Measurements from ENCODE around the gene CEP162.
A peak's percentile ranks its signal among the peaks of the same experiment; 100 is the strongest.
"Not testable (repeated sequence)": the region's sequence is repeated elsewhere in the genome, so short reads cannot be mapped to it uniquely, and the experiment has no call there.

CEP162 gene

DNA sequence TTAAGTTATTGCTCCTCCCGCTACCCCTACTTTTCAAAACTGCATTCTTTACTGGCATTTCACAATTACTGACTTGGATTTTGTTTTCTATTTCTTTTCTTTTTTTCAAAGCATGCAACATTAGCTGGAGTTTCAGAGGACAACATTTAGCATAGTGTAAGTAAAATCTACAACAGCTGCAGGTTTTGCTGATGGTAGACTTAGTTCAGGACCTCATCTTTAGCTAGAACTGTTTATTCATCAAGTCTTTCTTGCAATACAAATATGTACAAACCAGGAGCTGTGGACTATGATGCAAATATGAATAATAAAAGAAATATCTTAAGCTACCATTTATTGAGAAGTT, 728 bp upstream of the CEP162 start:
- no peak for DNase-seq

DNA sequence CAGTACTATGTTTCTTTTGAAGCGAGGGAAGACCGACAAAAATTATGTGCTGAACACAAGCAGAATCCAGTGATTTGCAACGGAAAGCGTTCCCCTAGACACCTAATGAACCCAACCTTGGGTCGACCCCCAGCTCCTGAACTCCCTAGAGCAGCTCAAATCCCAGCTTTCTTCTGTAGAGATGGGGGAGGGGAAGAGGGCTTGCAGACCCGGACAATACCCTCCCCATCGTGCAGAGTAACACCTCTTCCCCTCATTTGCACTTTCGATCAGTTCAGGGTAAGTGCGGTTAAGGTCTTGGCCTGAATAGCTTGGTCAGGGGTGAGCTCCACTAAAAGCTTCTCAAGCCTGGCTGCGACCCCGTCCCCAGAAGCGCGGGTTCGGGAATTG, 404 bp downstream of the CEP162 start:
- DNase-seq, result no peak

DNA sequence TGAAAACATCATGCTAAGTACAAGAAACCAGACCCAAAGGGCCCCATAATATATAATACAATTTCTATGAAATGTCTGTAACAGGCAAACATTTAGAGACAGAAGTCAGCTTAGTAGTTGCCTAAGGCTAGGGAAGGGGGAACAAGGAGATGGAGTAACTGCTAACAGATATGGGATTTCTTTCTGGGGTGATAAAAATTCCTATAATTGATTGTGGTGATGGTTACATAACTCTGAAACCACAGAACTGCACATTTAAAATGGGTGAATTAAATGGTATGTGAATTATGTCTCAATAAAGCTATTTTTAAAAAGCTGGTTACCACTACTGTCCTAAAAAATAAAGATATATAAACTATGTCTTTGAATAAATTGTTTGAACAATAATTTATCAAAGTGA, 3.2 kb downstream of the CEP162 start:
- no peak for DNase-seq

DNA sequence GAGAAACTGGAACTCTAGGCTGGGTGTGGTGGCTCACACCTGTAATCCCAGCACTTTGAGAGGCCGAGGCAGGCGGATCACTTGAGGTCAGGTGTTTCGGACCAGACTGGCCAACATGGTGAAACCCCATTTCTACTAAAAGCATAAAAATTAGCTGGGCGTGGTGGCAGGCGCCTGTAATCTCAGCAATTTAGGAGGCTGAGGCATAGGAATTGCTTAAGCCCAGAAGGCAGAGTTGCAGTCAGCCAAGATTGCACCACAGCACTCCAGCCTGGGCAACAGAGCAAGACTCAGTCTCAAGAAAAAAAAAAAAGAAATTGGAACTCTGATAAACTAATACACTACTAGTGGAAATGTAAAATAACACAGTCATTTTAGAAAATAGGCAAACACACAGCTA, 3.8 kb downstream of the CEP162 start:
- DNase-seq, result not testable (repeated sequence)

DNA sequence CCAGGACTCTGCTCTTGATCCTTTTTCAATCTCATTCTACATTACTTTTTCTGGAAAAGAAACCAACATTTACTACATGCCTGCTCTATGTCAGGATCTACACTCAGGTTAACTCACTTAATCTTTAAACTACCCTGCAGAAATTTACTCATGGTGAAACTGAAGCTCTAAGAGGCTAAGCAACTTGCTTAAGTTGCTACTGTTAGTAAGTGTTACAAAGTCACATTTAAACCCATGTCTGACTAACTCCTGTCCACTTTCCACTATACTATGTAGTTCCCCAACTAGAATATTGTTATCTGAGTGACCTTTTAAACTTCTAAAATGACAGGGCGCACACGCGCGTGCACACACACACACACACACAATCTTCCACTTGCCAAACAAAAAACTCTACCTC, 5.0 kb downstream of the CEP162 start:
- DNase-seq, result no peak

DNA sequence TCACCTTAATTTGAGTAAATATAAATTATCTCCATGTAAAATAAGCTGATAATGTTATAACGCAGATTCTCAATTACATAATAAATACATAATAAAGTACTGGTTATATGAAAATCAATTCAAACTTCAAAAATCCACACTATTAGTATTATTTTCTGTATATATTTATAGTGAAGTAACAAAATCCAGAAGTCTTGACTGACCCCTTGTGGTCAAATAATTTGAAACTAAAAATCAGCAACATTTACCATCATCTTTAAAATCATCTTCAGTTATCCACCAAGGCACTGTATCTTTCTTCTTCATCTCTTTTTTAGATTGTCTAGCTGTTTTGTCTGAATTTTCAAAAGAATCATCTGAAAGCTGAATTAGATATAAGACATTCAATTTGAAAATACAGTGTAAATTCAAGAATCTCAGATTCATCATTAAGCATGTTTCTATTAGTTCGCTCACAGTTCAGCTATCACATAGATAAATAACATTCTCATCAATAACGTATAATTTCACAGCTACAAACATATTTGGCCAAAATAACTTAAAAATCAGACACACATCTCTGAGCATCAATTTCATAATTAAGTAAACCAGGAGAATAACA, 6.5 kb downstream of the CEP162 start:
- DNase-seq, result no peak

DNA sequence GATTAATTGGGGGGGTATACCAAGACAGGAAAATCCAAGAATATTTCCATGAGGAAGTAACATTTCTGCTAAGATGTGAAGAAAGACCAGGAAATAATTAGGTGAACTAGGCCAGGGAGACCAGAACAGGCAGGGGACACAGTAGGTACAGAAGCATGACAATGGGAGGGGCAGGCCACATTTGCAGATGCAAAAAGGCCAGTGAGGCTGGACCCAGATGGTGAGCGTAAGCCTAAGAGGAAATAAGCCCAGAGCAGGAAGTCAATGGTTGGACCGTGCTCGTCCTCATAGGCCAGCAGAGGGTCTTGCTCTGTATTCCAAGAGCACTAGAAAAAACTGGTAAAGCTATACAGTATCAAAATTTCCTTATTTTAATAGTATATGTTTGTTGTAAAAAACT, 9.4 kb downstream of the CEP162 start:
- DNase-seq, result no peak

DNA sequence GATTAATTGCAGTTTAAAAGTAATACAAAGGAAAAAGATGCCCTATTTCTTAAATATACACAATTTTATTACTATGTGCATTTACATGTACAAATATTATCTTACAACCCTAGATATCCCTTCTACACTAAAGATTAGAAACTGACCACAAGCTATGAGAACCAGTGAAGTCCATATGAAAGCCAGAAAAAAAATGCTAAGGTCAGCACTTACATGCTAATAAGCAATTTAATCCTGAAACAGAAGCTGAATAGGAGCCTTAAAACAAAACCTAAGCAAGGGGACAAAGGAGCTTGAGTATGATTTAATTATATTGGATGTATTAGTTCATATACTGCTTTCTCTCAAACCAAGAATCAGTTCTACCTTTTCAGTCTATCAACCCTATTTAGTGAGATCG, 14.2 kb downstream of the CEP162 start:
- DNase-seq, result no peak

DNA sequence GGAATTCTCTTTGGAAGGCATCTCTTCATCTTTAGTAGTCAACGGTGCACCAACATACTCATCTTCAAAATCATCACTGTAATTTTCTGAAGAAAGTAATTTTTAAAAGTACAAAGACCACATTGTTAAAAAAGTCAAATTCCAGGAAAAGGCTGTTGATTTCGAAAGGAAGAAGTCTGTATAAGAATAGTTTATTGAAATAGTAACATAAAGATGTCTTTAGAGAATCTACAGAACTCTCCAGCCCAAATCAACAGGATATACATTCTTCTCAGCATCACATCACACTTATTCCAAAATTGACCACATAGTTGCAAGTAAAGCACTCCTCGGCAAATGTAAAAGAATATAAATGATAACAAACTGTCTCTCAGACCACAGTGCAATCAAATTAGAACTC, 23.4 kb downstream of the CEP162 start:
- DNase-seq, result no peak

DNA sequence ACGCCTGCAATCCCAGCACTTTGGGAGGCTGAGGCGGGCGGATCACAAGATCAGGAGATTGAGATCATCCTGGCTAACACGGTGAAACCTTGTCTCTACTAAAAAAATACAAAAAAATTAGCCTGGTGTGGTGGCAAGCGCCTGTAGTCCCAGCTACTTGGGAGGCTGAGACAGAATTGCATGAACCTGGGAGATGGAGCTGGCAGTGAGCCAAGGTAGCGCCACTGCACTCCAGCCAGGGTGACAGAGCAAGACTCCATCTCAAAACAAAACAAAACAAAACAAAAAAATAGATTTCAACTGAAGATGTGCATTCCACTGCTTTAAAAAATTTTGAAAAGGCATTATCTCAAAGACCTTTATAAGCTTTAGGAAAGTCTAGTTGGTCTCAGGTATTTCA, 27.5 kb downstream of the CEP162 start:
- DNase-seq, result not testable (repeated sequence)

DNA sequence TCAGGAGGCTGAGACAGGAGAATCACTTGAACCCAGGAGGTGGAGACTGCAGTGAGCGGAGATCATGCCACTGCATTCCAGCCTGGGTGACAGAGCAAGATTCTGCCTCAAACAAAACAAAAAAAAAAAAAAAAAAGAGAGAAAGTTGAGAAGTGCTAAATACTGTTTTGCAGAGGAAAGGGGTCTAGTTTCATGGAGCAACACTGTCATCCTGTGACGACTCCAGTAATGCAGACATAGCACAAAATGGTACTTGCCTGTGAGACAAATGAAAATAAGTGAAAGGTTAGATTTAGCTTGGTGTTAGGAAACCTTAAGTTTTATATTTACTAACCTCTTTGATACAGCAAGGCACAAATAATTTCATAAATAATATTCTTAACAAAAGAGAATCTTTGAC, 29.7 kb downstream of the CEP162 start:
- DNase-seq, result no peak

DNA sequence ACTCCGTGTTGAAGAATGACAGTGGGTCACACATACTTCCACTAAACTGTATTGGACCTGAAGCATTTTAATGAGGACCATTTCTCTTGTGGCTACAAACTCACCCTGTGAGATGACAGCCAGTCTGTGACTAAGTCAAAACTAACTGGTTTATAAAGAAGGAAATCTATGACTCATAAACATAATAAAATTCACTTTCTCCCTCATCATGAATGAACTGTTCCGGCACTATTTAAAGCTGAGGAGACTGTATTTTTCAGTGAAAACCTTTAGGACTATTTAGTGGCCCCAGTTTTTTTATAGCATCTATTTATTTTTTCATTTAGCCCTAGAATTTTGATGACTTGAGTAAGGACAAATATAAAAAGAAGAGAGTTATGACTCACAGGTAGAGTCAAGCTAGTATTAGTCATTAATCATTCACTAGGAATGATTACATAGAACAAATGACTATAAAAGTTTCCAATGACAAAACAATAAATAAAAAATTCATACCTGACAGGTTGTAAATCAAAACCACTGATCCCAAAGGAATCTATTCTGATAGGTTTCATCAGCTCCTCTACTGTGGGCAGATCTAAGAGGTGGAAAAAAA, 34.2 kb downstream of the CEP162 start:
- no peak for DNase-seq

DNA sequence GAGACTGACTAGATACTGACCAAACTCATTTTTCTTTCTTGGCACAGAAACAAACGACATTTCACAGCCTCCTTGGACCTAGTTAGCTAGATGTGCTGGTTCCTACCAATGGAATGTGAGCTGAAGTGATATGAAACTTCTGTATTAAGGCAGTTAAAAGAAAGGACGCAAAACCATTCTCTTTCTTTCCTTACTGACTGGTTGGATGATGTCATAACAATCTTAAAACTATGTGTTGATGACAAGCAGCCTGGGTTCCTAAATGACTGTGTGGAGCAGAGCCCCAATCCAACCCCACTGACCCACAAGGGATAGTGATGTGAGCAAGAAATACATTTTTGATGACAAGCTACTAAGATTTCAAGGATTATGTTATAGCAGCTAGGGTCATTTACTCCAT, 35.6 kb downstream of the CEP162 start:
- DNase-seq, result no peak

DNA sequence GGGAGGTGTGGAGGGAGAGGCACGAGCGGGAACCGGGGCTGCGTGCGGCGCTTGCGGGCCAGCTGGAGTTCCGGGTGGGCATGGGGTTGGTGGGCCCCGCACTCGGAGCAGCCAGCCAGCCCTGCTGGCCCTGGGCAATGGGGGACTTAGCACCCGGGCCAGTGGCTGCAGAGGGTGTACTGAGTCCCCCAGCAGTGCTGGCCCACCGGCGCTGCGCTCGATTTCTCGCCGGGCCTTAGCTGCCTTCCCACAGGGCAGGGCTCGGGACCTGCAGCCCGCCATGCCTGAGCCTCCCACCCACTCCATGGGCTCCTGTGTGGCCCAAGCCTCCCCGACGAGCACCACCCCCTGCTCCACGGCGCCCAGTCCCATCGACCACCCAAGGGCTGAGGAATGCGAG, 38.1 kb downstream of the CEP162 start:
- DNase-seq, result not testable (repeated sequence)

DNA sequence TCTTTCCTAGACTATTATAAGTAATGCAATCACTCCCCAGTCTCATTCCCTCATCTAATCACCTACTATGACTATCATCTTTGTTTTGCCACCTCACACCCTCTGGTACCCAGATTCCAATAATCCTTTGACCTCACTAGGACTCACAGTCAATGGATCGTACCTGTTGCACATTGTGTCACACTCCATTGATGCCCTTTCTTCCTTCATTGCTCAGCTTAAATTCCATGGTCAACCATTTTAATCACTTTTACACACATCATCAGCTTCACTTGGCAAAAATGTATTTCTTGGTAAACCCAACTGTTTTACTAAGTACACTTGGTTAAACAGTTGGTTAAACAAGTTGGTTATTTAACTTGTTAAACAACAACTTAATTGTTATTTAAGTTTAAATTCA, 44.0 kb downstream of the CEP162 start:
- no peak for DNase-seq

DNA sequence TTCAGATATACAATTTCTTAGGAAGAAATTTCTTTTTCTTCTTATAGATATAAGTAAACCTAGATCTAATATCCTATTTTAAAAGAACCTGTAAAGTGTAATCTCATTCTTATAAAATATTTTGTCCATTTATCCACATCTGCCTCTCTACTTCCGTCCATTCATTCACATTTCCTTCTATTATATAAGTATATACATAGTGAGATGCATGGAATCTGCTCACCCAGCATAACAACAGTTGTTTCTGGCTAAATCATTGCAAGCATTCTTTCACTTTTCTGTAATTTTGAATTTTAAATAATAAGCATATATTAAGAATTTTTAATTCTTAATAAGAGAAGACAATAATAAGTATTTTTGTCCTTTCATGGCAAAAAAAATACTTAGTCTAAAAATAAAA, 45.4 kb downstream of the CEP162 start:
- DNase-seq, result no peak

DNA sequence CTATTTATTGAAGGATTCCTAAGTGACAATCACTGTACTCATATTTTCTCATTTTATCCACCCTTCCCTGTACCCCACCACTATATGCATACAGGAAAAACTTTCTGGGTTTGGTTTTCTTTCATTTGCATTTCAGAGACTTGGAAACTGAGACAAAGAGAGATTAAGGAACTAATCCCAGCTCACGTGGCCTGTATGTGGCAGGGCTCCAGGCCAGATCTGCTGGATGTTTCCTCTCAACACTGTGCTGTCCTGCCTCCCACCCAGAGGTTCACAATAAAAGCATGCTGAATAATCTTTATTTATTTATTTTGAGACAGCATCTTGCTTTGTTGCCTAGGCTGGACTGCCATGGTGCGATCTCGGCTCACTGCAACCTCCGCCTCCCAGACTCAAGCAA, 50.2 kb downstream of the CEP162 start:
- DNase-seq, result no peak

DNA sequence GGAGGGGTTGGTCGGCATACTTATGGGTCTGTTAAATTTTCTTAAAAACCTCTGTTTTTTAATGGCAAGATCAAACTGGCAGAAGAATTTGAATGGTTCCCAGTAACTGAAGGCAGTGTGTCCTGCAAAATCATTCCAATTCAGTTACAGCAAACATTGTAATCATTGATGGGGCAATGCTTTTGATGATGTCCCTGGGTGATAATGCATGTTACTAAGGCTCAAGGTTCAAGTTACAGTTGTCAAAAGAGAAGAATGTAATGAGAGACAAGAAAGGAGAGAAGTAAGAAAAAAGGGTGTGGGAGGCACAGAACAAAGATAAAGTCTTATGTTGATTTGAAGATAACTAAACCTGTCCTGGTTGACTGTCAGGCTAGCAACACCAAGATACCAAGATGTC, 54.9 kb downstream of the CEP162 start:
- DNase-seq, result no peak

DNA sequence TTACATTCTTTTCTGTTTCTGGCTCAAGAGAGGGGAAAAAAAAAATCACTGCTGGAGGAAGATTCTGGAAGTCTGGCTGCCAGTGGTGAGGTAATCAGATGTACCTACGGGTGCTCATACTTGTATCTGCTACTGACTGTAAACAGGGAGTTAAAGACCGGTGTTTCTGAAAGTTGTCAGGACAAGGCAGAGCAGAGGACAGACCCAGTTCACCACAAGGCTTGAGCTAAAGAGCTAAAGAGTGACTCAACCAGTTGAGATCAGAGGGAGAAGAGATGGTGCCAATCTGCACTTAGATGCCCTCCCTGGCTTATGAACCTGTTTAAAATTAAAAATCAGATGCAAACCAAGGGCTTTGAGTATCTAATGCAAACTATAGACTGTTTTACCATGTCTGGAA, 55.4 kb downstream of the CEP162 start:
- DNase-seq, result no peak

DNA sequence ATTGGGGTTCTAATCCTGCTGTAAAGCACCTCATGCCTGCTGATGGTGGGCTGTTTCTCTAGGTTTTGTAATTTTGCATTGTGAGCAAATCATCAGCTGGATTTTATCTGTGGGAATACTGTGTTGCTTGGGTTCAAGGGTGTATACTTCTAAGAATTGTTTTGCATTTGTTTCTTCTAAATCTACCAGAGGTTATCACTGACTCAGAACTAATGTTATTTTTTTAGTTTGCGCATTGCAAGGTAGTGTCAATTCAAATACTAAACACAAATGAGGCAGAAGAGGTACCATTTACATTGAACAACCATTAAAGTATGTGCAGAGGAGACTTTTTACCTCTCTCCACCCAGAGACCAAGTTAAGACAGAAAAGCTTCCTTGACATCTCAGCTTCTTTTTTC, 60.0 kb downstream of the CEP162 start:
- no peak for DNase-seq

DNA sequence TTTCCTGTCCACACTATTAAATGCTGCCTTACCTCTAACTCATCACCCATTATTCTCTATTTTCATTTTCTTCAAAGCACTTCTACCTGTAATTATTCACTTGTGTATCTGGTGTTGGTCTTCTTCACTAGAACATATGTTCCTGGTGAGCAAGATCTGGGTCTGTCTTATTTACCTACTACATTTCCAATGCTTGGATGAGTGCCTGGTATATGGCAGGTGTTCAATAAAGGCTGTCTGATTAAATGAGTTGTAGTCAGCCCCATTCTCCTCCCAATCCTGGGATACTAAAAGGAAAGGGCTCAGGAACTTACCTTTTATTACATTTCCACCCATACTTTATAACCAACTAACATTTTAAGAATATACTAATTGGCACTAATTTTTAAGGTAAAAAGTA, 61.0 kb downstream of the CEP162 start:
- DNase-seq, result no peak

DNA sequence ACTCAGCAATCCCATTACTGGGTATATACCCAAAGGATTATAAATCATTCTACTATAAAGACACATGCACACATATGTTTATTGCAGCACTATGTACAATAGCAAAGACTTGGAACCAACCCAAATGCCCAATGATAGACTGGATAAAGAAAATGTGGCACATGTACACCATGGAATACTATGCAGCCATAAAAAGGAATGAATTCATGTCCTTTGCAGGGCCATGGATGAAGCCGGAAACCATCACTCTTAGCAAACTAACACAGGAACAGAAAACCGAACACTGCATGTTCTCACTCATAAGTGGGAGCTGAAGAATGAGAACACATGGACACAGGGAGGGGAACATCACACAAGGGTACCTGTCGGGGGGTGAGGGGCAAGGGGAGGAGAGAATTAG, 63.1 kb downstream of the CEP162 start:
- not testable (repeated sequence) for DNase-seq

DNA sequence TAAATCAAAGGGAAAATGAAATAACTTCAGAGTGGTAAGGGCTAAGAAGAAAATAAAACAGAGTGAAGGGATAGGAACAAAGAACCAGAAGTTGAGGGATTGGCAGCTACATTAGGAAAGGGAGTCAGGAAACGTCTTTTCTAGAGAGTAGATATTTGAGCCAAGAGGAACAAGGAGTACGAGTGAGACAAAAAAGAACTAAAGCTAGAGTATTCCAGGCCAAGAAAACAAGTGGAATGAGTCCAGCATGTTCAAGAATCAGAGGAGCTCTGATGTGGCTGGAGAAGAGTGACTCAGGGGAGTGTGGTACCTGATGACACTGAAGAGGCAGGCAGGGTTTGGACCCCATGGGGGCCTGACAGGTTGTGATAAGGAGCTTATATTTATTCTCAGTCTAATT, 66.3 kb downstream of the CEP162 start:
- DNase-seq, result no peak

DNA sequence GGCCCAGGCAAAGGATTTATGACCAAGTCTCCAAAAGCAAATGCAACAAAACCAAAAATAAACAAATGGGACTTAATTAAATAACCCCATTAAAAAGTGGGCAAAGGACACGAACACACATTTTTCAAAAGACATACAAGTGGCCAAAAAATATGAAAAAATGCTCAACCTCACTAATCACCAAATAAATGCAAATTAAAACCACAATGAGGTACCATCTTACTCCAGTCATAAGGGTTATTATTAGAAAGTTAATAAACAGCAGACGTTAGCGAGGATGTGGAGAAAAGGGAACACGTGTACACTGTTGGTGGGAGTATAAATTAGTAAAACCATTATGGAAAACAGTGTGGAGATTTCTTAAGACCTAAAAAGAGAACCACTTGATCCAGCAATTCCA, 71.1 kb downstream of the CEP162 start:
- DNase-seq, result no peak

DNA sequence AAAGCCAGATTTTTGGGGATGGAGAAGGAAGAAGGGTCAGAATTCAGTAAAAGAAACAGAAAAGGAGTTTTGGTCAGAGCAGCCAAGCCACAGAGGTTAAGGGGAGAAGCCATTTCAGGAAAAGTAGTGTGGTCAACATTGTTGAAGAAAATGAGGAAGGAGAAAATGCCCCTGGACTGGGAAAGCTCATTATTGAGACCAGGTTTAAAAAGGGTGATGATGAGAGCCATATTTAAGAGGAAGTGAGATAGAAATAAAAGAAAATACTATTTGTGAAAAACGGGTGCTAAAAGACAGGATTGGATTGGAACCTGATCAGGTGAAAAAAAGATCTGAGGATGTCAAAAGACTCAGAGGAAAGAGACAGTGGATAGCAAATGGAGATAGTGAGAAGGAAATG, 75.8 kb downstream of the CEP162 start:
- no peak for DNase-seq

DNA sequence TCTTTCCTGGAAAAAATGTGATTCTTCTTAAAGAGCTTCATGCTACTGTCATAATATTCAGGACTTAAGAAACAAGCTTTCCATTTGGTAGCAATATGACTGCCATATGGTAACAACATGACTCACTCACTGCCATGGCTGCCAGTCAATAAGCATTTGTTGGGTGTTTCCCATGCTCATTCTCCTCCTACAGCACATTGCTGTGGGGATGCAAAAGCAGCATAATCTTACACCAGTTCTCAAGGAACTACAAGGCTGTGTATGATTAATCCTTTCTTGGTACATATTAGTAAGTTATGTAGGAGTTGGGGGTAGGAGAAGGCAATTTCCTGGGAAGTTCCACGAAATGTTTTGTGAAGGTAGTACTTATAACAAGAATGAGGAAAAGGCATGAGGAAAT, 76.7 kb downstream of the CEP162 start:
- DNase-seq, result peak; percentile 6
